ENCODE measurements around the gene NALCN. TPM values are rescaled to one million over a fixed set of nuclear protein-coding genes. Genes with fewer than 3 reads are reported as not detected.

NALCN gene
- total RNA-seq, 3 donors from 2014 or later (not counting 1 experiment from before 2014, with no cell fraction given): not detected

GRCh38 chr13:101185606-101186005 lies 230.7 kb downstream of the NALCN start:
- H3K9me3 Mint-ChIP-seq: no peaks in the 10 kb centered on the region
- no peaks in the 10 kb centered on the region for H3K4me1 Mint-ChIP-seq
- Histone ChIP-seq H3K27ac (ENCODE audit: low read length) (no peak overlapping the region), H3K4me1 (ENCODE audit: control insufficient read depth, insufficient read depth, low read length) (no peaks in the 10 kb centered on the region), H3K4me3 (ENCODE audit: low read length) (no peak overlapping the region), H3K9me3 (ENCODE audit: control insufficient read depth, insufficient read depth, low read length) (no peaks in the 10 kb centered on the region), H3K27me3 (ENCODE audit: control insufficient read depth, insufficient read depth, low read length) (no peaks in the 10 kb centered on the region), H3K36me3 (ENCODE audit: control insufficient read depth, insufficient read depth, low read length) (no peaks in the 10 kb centered on the region)
- no peak for TF ChIP-seq CTCF (IDR thresholded peaks at IDR 0.05)
- ATAC-seq (no peak), DNase-seq (no peak)
- H3K27me3 Mint-ChIP-seq (ENCODE audit: low read depth in 2 of 2): no peaks in the 10 kb centered on the region
- no peak overlapping the region for H3K27ac Mint-ChIP-seq
- intact Hi-C loops (cut with micrococcal nuclease): no loop called here
- H3K36me3 Mint-ChIP-seq: no peaks in the 10 kb centered on the region
- WGBS (ENCODE audit: insufficient coverage): 92% methylated on average over 2 of the region's 3 CpGs
- no peak overlapping the region for H3K4me3 Mint-ChIP-seq

- DNase-seq: no peak
- TF ChIP-seq CTCF (IDR thresholded peaks at IDR 0.05): no peak
- H3K4me3 ChIP-seq (ENCODE audit: low read length): no peak overlapping the region
- no peaks in the 10 kb centered on the region for H3K27me3 ChIP-seq (ENCODE audit: control insufficient read depth, insufficient read depth, low read length)
- Mint-ChIP-seq H3K27ac (no peak overlapping the region), H3K4me1 (no peaks in the 10 kb centered on the region), H3K27me3 (ENCODE audit: low read depth in 2 of 2) (no peaks in the 10 kb centered on the region), H3K9me3 (no peaks in the 10 kb centered on the region), H3K36me3 (no peaks in the 10 kb centered on the region), H3K4me3 (no peak overlapping the region)
- no peaks in the 10 kb centered on the region for H3K4me1 ChIP-seq (ENCODE audit: control insufficient read depth, insufficient read depth, low read length)
- no peak overlapping the region for H3K27ac ChIP-seq (ENCODE audit: low read length)
- no peaks in the 10 kb centered on the region for H3K9me3 ChIP-seq (ENCODE audit: control insufficient read depth, insufficient read depth, low read length)
- no peak for ATAC-seq
- 78% methylated on average over 9 of the region's 9 CpGs for WGBS (ENCODE audit: insufficient coverage)
- no peaks in the 10 kb centered on the region for H3K36me3 ChIP-seq (ENCODE audit: control insufficient read depth, insufficient read depth, low read length)
- intact Hi-C loops (cut with micrococcal nuclease): no loop called here
These were observed 235.1 kb downstream of the NALCN start for GRCh38 chr13:101181076-101181685.

GRCh38 chr13:101179021-101179420 lies 237.3 kb downstream of the NALCN start:
- ATAC-seq (no peak), DNase-seq (no peak)
- Histone ChIP-seq H3K27ac (ENCODE audit: low read length) (no peak overlapping the region), H3K9me3 (ENCODE audit: control insufficient read depth, insufficient read depth, low read length) (no peaks in the 10 kb centered on the region), H3K4me3 (ENCODE audit: low read length) (no peak overlapping the region), H3K4me1 (ENCODE audit: control insufficient read depth, insufficient read depth, low read length) (no peaks in the 10 kb centered on the region), H3K27me3 (ENCODE audit: control insufficient read depth, insufficient read depth, low read length) (no peaks in the 10 kb centered on the region), H3K36me3 (ENCODE audit: control insufficient read depth, insufficient read depth, low read length) (no peaks in the 10 kb centered on the region)
- no peaks in the 10 kb centered on the region for H3K27me3 Mint-ChIP-seq (ENCODE audit: low read depth in 2 of 2)
- WGBS (ENCODE audit: insufficient coverage): 86% methylated on average over 3 of the region's 4 CpGs
- H3K27ac Mint-ChIP-seq: no peak overlapping the region
- no peak for TF ChIP-seq CTCF (IDR thresholded peaks at IDR 0.05)
- no peaks in the 10 kb centered on the region for H3K4me1 Mint-ChIP-seq
- H3K4me3 Mint-ChIP-seq: no peak overlapping the region
- no peaks in the 10 kb centered on the region for H3K36me3 Mint-ChIP-seq
- intact Hi-C loops (cut with micrococcal nuclease): no loop called here
- no peaks in the 10 kb centered on the region for H3K9me3 Mint-ChIP-seq

- Mint-ChIP-seq H3K9me3 (no peaks in the 10 kb centered on the region), H3K36me3 (no peaks in the 10 kb centered on the region), H3K4me3 (no peak overlapping the region), H3K27me3 (ENCODE audit: low read depth in 2 of 2) (no peaks in the 10 kb centered on the region), H3K4me1 (no peaks in the 10 kb centered on the region), H3K27ac (no peak overlapping the region)
- H3K9me3 ChIP-seq (ENCODE audit: control insufficient read depth, insufficient read depth, low read length): no peaks in the 10 kb centered on the region
- DNase-seq (no peak), ATAC-seq (no peak)
- no peak for TF ChIP-seq CTCF (IDR thresholded peaks at IDR 0.05)
- intact Hi-C loops (cut with micrococcal nuclease): no loop called here
- no peak overlapping the region for H3K27ac ChIP-seq (ENCODE audit: low read length)
- H3K27me3 ChIP-seq (ENCODE audit: control insufficient read depth, insufficient read depth, low read length): no peaks in the 10 kb centered on the region
- no peaks in the 10 kb centered on the region for H3K4me1 ChIP-seq (ENCODE audit: control insufficient read depth, insufficient read depth, low read length)
- no peaks in the 10 kb centered on the region for H3K36me3 ChIP-seq (ENCODE audit: control insufficient read depth, insufficient read depth, low read length)
- 67% methylated on average over 3 of the region's 4 CpGs for WGBS (ENCODE audit: insufficient coverage)
- no peak overlapping the region for H3K4me3 ChIP-seq (ENCODE audit: low read length)
These were observed 237.9 kb downstream of the NALCN start for GRCh38 chr13:101178406-101178805.

All from natural killer cell (primary cell).